D721Med (cell line): ENCODE measurements around the gene TMC4.

Source experiments
- DNase-seq: peaks from one replicate; pipeline ENCODE4 v3.0.0; 2011; ENCODE audit warnings: low spot score; ENCODE audit not compliant: insufficient read length
- FAIRE-seq: peaks from 2 replicates; lab custom pipeline; 2011; peaks lifted over from hg19 to GRCh38; lab: Jason Lieb, UNC
- CTCF ChIP-seq: IDR thresholded peaks from 2 replicates; pipeline ENCODE4 v1.5.1; 2012; ENCODE audit warnings: mild to moderate bottlenecking, control low read depth; ENCODE audit not compliant: insufficient read depth; ENCODE audit errors: missing control alignments

TMC4 gene

GRCh38 chr19:54124393-54124792 is 48.6 kb downstream of the TMC4 start:
- DNase-seq, result no peak
- no peak for FAIRE-seq

GRCh38 chr19:54123682-54124081 is 49.3 kb downstream of the TMC4 start:
- TF ChIP-seq CTCF, result no peak
- DNase-seq (no peak), FAIRE-seq (no peak)

More at GRCh38 chr19:54124393-54124792, 48.6 kb downstream of the TMC4 start:
- no peak for TF ChIP-seq CTCF

- DNase-seq (no peak), FAIRE-seq (no peak)
- no peak for TF ChIP-seq CTCF
Measured at GRCh38 chr19:54121259-54121658, 51.7 kb downstream of the TMC4 start.

GRCh38 chr19:54115109-54116063 is 57.6 kb downstream of the TMC4 start, which contains the start of the genes PRPF31 and TFPT:
PRPF31 (plus strand) TSS chr19:54115754; CDS start chr19:54118279, 2,525 bp downstream.
TFPT (minus strand) TSS chr19:54115657; CDS start chr19:54115269, 388 bp downstream.
- DNase-seq, result peak; percentile 98
- no peak for FAIRE-seq
- TF ChIP-seq CTCF, result no peak

DNA sequence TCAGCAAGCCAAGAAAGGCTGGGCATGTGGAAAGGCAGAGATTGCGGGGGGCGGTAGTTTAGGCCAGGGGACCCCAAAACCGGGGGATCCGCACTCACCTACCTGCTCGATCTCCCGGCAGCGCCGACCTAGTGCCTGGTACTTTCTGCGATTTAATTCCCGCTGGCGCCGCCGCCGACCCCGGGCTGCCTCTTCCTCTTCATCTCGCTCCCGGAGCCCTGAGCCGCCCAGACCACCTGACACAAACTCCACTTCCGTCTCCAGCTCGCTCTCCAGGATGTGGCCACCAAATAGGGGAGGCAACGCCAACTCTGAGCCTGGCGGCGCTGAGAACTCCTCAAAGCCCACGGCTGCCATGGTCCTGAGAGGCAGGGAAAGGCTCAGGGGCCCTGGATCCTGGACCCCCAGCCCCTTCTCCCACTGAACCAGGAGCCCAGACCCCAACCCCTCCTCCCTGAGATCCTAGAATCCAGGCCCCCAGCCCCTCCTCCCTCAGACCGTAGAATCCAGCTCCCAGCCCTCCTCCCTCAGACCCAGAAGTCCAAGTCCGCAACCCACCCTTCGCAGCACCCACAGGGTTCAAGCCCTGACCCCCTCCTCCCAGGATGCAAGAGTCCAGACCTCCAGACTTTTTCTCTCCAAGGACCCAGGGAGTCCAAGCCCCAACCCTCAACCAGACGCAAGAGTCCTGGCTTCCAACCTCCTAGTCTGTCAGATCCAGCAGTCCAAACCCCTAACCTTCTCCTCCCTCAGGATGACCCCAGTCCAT is 58.4 kb downstream of the TMC4 start:
- FAIRE-seq (no peak), DNase-seq (no peak)
- no peak for TF ChIP-seq CTCF
